ENCODE measurements around the gene FYN.

Gene FYN

GRCh38 chr6:111873178-111874024 lies at the start of gene FYN:
Gene FYN, minus strand, starts transcription at chr6:111873452. Its CDS starts 153,401 bp downstream, at chr6:111720051.
- peaks cover 25% of the 10 kb centered on the region for H3K27me3 ChIP-seq (ENCODE audit: insufficient read depth, insufficient read length)
- H3K36me3 ChIP-seq (ENCODE audit: insufficient read depth, insufficient read length, low read length): no peaks in the 10 kb centered on the region
- H3K9me3 ChIP-seq (ENCODE audit: insufficient read depth, low read length): no peaks in the 10 kb centered on the region
- TF ChIP-seq SUZ12 (IDR thresholded peaks at IDR 0.05; ENCODE audit: extremely low read depth, insufficient read depth, insufficient read length) (no peak), ZNF274 (IDR thresholded peaks at IDR 0.05; ENCODE audit: low read depth, low read length) (no peak), YY1 (IDR thresholded peaks at IDR 0.05; ENCODE audit: insufficient read depth, insufficient read length) (no peak)
- H3K4me1 ChIP-seq (ENCODE audit: insufficient read depth, insufficient read length): no peaks in the 10 kb centered on the region
- peak within 1 kb of the TSS; percentile 61 for H3K4me3 ChIP-seq (ENCODE audit: insufficient read length, low read depth)
- peak; percentile 91 for DNase-seq (ENCODE audit: low read depth, low spot score)
- H3K9ac ChIP-seq (ENCODE audit: insufficient read length, low read depth): peak within 1 kb of the TSS; percentile 80

- H3K4me1 ChIP-seq (ENCODE audit: insufficient read depth, insufficient read length): peaks cover 12% of the 10 kb centered on the region
- no peak overlapping the region for H3K9ac ChIP-seq (ENCODE audit: insufficient read length, low read depth)
- TF ChIP-seq YY1 (IDR thresholded peaks at IDR 0.05; ENCODE audit: insufficient read depth, insufficient read length) (no peak), SUZ12 (IDR thresholded peaks at IDR 0.05; ENCODE audit: extremely low read depth, insufficient read depth, insufficient read length) (no peak), ZNF274 (IDR thresholded peaks at IDR 0.05; ENCODE audit: low read depth, low read length) (no peak)
- H3K9me3 ChIP-seq (ENCODE audit: insufficient read depth, low read length): no peaks in the 10 kb centered on the region
- H3K4me3 ChIP-seq (ENCODE audit: insufficient read length, low read depth): no peak overlapping the region
- H3K36me3 ChIP-seq (ENCODE audit: insufficient read depth, insufficient read length, low read length): no peaks in the 10 kb centered on the region
- no peaks in the 10 kb centered on the region for H3K27me3 ChIP-seq (ENCODE audit: insufficient read depth, insufficient read length)
- DNase-seq (ENCODE audit: low read depth, low spot score): no peak
Observed at GRCh38 chr6:111922454-111923297, 49.4 kb upstream of the FYN start.

DNA sequence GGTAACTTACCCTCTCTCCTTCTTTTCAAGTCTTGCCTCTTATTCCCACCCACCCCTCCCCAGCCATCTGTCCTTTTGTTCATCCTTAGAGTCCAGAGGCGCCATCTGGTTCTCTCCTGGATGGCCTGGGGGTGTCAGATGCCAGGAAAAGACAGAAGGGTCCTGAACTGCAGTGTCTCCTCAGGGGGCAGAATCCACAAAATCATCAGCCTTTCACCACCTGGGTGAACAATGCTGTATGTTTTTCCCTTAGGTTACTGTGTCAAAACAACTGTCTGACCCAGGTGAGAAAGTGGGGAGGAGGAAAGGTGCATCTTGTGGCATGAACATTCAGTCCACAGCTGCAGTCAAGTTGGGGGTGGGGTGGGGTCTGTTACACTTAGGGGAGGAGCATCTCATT lies 47.9 kb upstream of the FYN start:
- no peak for TF ChIP-seq YY1 (IDR thresholded peaks at IDR 0.05; ENCODE audit: insufficient read depth, insufficient read length)
- no peak for TF ChIP-seq ZNF274 (IDR thresholded peaks at IDR 0.05; ENCODE audit: low read depth, low read length)
- no peak for TF ChIP-seq SUZ12 (IDR thresholded peaks at IDR 0.05; ENCODE audit: extremely low read depth, insufficient read depth, insufficient read length)
- Histone ChIP-seq H3K9ac (ENCODE audit: insufficient read length, low read depth) (no peak overlapping the region), H3K4me3 (ENCODE audit: insufficient read length, low read depth) (no peak overlapping the region), H3K4me1 (ENCODE audit: insufficient read depth, insufficient read length) (peaks cover 10% of the 10 kb centered on the region), H3K36me3 (ENCODE audit: insufficient read depth, insufficient read length, low read length) (no peaks in the 10 kb centered on the region), H3K27me3 (ENCODE audit: insufficient read depth, insufficient read length) (no peaks in the 10 kb centered on the region), H3K9me3 (ENCODE audit: insufficient read depth, low read length) (no peaks in the 10 kb centered on the region)
- DNase-seq (ENCODE audit: low read depth, low spot score): no peak

DNA sequence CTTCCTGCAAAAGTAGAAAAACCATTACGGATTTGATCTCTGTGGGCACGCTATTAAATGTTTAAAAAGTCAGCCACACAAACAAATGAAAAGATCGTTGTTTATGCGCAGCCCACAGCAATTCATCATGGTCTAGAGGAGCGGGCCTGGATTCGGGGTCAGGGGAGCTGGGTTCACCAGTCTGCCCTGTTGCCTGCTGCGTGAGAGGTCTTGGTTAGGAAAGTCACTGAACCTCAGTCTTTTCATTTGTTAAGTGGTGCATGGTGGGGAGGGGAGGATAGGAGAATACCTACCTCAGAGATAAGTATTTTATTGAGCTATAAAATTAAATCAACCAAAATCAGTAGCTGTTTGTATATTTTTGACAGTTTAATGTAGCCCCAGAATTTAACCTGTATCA lies 47.3 kb upstream of the FYN start:
- no peaks in the 10 kb centered on the region for H3K9me3 ChIP-seq (ENCODE audit: insufficient read depth, low read length)
- DNase-seq (ENCODE audit: low read depth, low spot score): no peak
- H3K4me1 ChIP-seq (ENCODE audit: insufficient read depth, insufficient read length): peaks cover 10% of the 10 kb centered on the region
- no peak for TF ChIP-seq ZNF274 (IDR thresholded peaks at IDR 0.05; ENCODE audit: low read depth, low read length)
- TF ChIP-seq YY1 (IDR thresholded peaks at IDR 0.05; ENCODE audit: insufficient read depth, insufficient read length): no peak
- no peak for TF ChIP-seq SUZ12 (IDR thresholded peaks at IDR 0.05; ENCODE audit: extremely low read depth, insufficient read depth, insufficient read length)
- H3K27me3 ChIP-seq (ENCODE audit: insufficient read depth, insufficient read length): no peaks in the 10 kb centered on the region
- no peaks in the 10 kb centered on the region for H3K36me3 ChIP-seq (ENCODE audit: insufficient read depth, insufficient read length, low read length)
- no peak overlapping the region for H3K9ac ChIP-seq (ENCODE audit: insufficient read length, low read depth)
- no peak overlapping the region for H3K4me3 ChIP-seq (ENCODE audit: insufficient read length, low read depth)

GRCh38 chr6:111918825-111919224 lies 45.6 kb upstream of the FYN start:
- H3K9me3 ChIP-seq (ENCODE audit: insufficient read depth, low read length): no peaks in the 10 kb centered on the region
- H3K9ac ChIP-seq (ENCODE audit: insufficient read length, low read depth): no peak overlapping the region
- H3K27me3 ChIP-seq (ENCODE audit: insufficient read depth, insufficient read length): no peaks in the 10 kb centered on the region
- H3K36me3 ChIP-seq (ENCODE audit: insufficient read depth, insufficient read length, low read length): no peaks in the 10 kb centered on the region
- peaks cover 10% of the 10 kb centered on the region for H3K4me1 ChIP-seq (ENCODE audit: insufficient read depth, insufficient read length)
- no peak for DNase-seq (ENCODE audit: low read depth, low spot score)
- TF ChIP-seq SUZ12 (IDR thresholded peaks at IDR 0.05; ENCODE audit: extremely low read depth, insufficient read depth, insufficient read length): no peak
- no peak for TF ChIP-seq ZNF274 (IDR thresholded peaks at IDR 0.05; ENCODE audit: low read depth, low read length)
- no peak for TF ChIP-seq YY1 (IDR thresholded peaks at IDR 0.05; ENCODE audit: insufficient read depth, insufficient read length)
- no peak overlapping the region for H3K4me3 ChIP-seq (ENCODE audit: insufficient read length, low read depth)

DNA sequence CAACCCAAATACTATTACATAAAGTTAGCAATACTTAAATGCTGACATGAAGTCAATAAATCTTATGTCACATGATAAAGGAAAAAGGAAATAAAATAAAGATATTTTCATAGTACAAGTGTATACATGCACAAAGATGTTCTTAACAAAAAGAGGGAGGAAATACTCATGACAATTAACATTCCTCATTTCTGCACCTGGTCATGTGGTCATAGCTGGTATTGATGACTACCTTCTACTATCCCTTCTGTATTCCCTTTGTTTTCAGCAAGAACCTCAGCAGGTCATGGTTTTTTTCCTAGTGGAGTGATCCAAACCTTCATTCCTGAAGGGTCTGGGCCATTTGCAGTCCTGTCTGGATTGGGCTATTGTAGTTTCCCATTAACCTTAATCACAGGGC lies 43.5 kb upstream of the FYN start:
- Histone ChIP-seq H3K4me1 (ENCODE audit: insufficient read depth, insufficient read length) (peaks cover 10% of the 10 kb centered on the region), H3K4me3 (ENCODE audit: insufficient read length, low read depth) (no peak overlapping the region), H3K36me3 (ENCODE audit: insufficient read depth, insufficient read length, low read length) (no peaks in the 10 kb centered on the region), H3K9me3 (ENCODE audit: insufficient read depth, low read length) (no peaks in the 10 kb centered on the region), H3K9ac (ENCODE audit: insufficient read length, low read depth) (no peak overlapping the region), H3K27me3 (ENCODE audit: insufficient read depth, insufficient read length) (no peaks in the 10 kb centered on the region)
- no peak for TF ChIP-seq ZNF274 (IDR thresholded peaks at IDR 0.05; ENCODE audit: low read depth, low read length)
- TF ChIP-seq SUZ12 (IDR thresholded peaks at IDR 0.05; ENCODE audit: extremely low read depth, insufficient read depth, insufficient read length): no peak
- TF ChIP-seq YY1 (IDR thresholded peaks at IDR 0.05; ENCODE audit: insufficient read depth, insufficient read length): no peak
- DNase-seq (ENCODE audit: low read depth, low spot score): no peak

- H3K27me3 ChIP-seq (ENCODE audit: insufficient read depth, insufficient read length): no peaks in the 10 kb centered on the region
- no peaks in the 10 kb centered on the region for H3K4me1 ChIP-seq (ENCODE audit: insufficient read depth, insufficient read length)
- no peaks in the 10 kb centered on the region for H3K9me3 ChIP-seq (ENCODE audit: insufficient read depth, low read length)
- no peak for DNase-seq (ENCODE audit: low read depth, low spot score)
- H3K36me3 ChIP-seq (ENCODE audit: insufficient read depth, insufficient read length, low read length): no peaks in the 10 kb centered on the region
- H3K9ac ChIP-seq (ENCODE audit: insufficient read length, low read depth): no peak overlapping the region
- no peak overlapping the region for H3K4me3 ChIP-seq (ENCODE audit: insufficient read length, low read depth)
- TF ChIP-seq YY1 (IDR thresholded peaks at IDR 0.05; ENCODE audit: insufficient read depth, insufficient read length) (no peak), ZNF274 (IDR thresholded peaks at IDR 0.05; ENCODE audit: low read depth, low read length) (no peak), SUZ12 (IDR thresholded peaks at IDR 0.05; ENCODE audit: extremely low read depth, insufficient read depth, insufficient read length) (no peak)
Observed at GRCh38 chr6:111914617-111915016, 41.4 kb upstream of the FYN start.

Measured in NT2/D1 (cell line).